Measurements from ENCODE around the gene LIFR.

The LIFR gene

GRCh38 chr5:38598994-38599617 is 42.7 kb upstream of the LIFR start:
- H3K4me1 ChIP-seq (ENCODE audit: control insufficient read depth, insufficient read depth, low read length, poor library complexity, severe bottlenecking): no peaks in the 10 kb centered on the region
- DNase-seq: no peak
- no peaks in the 10 kb centered on the region for H3K27me3 ChIP-seq (replicated peaks; ENCODE audit: control insufficient read depth, insufficient read depth, low read length, poor library complexity, severe bottlenecking)
- H3K36me3 ChIP-seq (ENCODE audit: control insufficient read depth, insufficient read depth, low read length): no peaks in the 10 kb centered on the region
- H3K27ac ChIP-seq (ENCODE audit: insufficient read depth, low read length, poor library complexity, severe bottlenecking): no peak overlapping the region
- no peak overlapping the region for H3K4me3 ChIP-seq (ENCODE audit: insufficient read depth, low read depth, low read length, poor library complexity, severe bottlenecking)
- no peaks in the 10 kb centered on the region for H3K9me3 ChIP-seq (ENCODE audit: control insufficient read depth, low read length)

- Histone ChIP-seq H3K27me3 (replicated peaks; ENCODE audit: control insufficient read depth, insufficient read depth, low read length, poor library complexity, severe bottlenecking) (no peaks in the 10 kb centered on the region), H3K27ac (ENCODE audit: insufficient read depth, low read length, poor library complexity, severe bottlenecking) (no peak overlapping the region), H3K4me1 (ENCODE audit: control insufficient read depth, insufficient read depth, low read length, poor library complexity, severe bottlenecking) (no peaks in the 10 kb centered on the region), H3K9me3 (ENCODE audit: control insufficient read depth, low read length) (no peaks in the 10 kb centered on the region), H3K36me3 (ENCODE audit: control insufficient read depth, insufficient read depth, low read length) (no peaks in the 10 kb centered on the region), H3K4me3 (ENCODE audit: insufficient read depth, low read depth, low read length, poor library complexity, severe bottlenecking) (no peak overlapping the region)
- no peak for DNase-seq
Measured at GRCh38 chr5:38598296-38598993, 42.0 kb upstream of the LIFR start.

- Histone ChIP-seq H3K9me3 (ENCODE audit: control insufficient read depth, low read length) (no peaks in the 10 kb centered on the region), H3K4me3 (ENCODE audit: insufficient read depth, low read depth, low read length, poor library complexity, severe bottlenecking) (no peak overlapping the region), H3K4me1 (ENCODE audit: control insufficient read depth, insufficient read depth, low read length, poor library complexity, severe bottlenecking) (no peaks in the 10 kb centered on the region), H3K27ac (ENCODE audit: insufficient read depth, low read length, poor library complexity, severe bottlenecking) (no peak overlapping the region), H3K27me3 (replicated peaks; ENCODE audit: control insufficient read depth, insufficient read depth, low read length, poor library complexity, severe bottlenecking) (no peaks in the 10 kb centered on the region), H3K36me3 (ENCODE audit: control insufficient read depth, insufficient read depth, low read length) (no peaks in the 10 kb centered on the region)
- no peak for DNase-seq
Measured at GRCh38 chr5:38596981-38597380, 40.5 kb upstream of the LIFR start.

GRCh38 chr5:38595132-38595745 is 38.8 kb upstream of the LIFR start:
- no peaks in the 10 kb centered on the region for H3K36me3 ChIP-seq (ENCODE audit: control insufficient read depth, insufficient read depth, low read length)
- H3K4me1 ChIP-seq (ENCODE audit: control insufficient read depth, insufficient read depth, low read length, poor library complexity, severe bottlenecking): no peaks in the 10 kb centered on the region
- no peak overlapping the region for H3K4me3 ChIP-seq (ENCODE audit: insufficient read depth, low read depth, low read length, poor library complexity, severe bottlenecking)
- H3K27ac ChIP-seq (ENCODE audit: insufficient read depth, low read length, poor library complexity, severe bottlenecking): no peak overlapping the region
- H3K27me3 ChIP-seq (replicated peaks; ENCODE audit: control insufficient read depth, insufficient read depth, low read length, poor library complexity, severe bottlenecking): no peaks in the 10 kb centered on the region
- no peaks in the 10 kb centered on the region for H3K9me3 ChIP-seq (ENCODE audit: control insufficient read depth, low read length)
- DNase-seq: no peak

- Histone ChIP-seq H3K27ac (ENCODE audit: insufficient read depth, low read length, poor library complexity, severe bottlenecking) (no peak overlapping the region), H3K36me3 (ENCODE audit: control insufficient read depth, insufficient read depth, low read length) (no peaks in the 10 kb centered on the region), H3K9me3 (ENCODE audit: control insufficient read depth, low read length) (no peaks in the 10 kb centered on the region), H3K27me3 (replicated peaks; ENCODE audit: control insufficient read depth, insufficient read depth, low read length, poor library complexity, severe bottlenecking) (no peaks in the 10 kb centered on the region), H3K4me1 (ENCODE audit: control insufficient read depth, insufficient read depth, low read length, poor library complexity, severe bottlenecking) (no peaks in the 10 kb centered on the region), H3K4me3 (ENCODE audit: insufficient read depth, low read depth, low read length, poor library complexity, severe bottlenecking) (no peak overlapping the region)
- DNase-seq: no peak
Measured at GRCh38 chr5:38593959-38594358, 37.5 kb upstream of the LIFR start.

- H3K9me3 ChIP-seq (ENCODE audit: control insufficient read depth, low read length): no peaks in the 10 kb centered on the region
- no peaks in the 10 kb centered on the region for H3K27me3 ChIP-seq (replicated peaks; ENCODE audit: control insufficient read depth, insufficient read depth, low read length, poor library complexity, severe bottlenecking)
- no peak for DNase-seq
- no peaks in the 10 kb centered on the region for H3K4me1 ChIP-seq (ENCODE audit: control insufficient read depth, insufficient read depth, low read length, poor library complexity, severe bottlenecking)
- no peak overlapping the region for H3K4me3 ChIP-seq (ENCODE audit: insufficient read depth, low read depth, low read length, poor library complexity, severe bottlenecking)
- no peaks in the 10 kb centered on the region for H3K36me3 ChIP-seq (ENCODE audit: control insufficient read depth, insufficient read depth, low read length)
- H3K27ac ChIP-seq (ENCODE audit: insufficient read depth, low read length, poor library complexity, severe bottlenecking): no peak overlapping the region
Measured at GRCh38 chr5:38591523-38591849, 35.0 kb upstream of the LIFR start.

- H3K27ac ChIP-seq (ENCODE audit: insufficient read depth, low read length, poor library complexity, severe bottlenecking): no peak overlapping the region
- no peak for DNase-seq
- no peaks in the 10 kb centered on the region for H3K36me3 ChIP-seq (ENCODE audit: control insufficient read depth, insufficient read depth, low read length)
- no peaks in the 10 kb centered on the region for H3K4me1 ChIP-seq (ENCODE audit: control insufficient read depth, insufficient read depth, low read length, poor library complexity, severe bottlenecking)
- H3K27me3 ChIP-seq (replicated peaks; ENCODE audit: control insufficient read depth, insufficient read depth, low read length, poor library complexity, severe bottlenecking): no peaks in the 10 kb centered on the region
- no peaks in the 10 kb centered on the region for H3K9me3 ChIP-seq (ENCODE audit: control insufficient read depth, low read length)
- no peak overlapping the region for H3K4me3 ChIP-seq (ENCODE audit: insufficient read depth, low read depth, low read length, poor library complexity, severe bottlenecking)
Measured at GRCh38 chr5:38590838-38591522, 34.5 kb upstream of the LIFR start.

- no peaks in the 10 kb centered on the region for H3K36me3 ChIP-seq (ENCODE audit: control insufficient read depth, insufficient read depth, low read length)
- no peak overlapping the region for H3K27ac ChIP-seq (ENCODE audit: insufficient read depth, low read length, poor library complexity, severe bottlenecking)
- no peak for DNase-seq
- H3K4me3 ChIP-seq (ENCODE audit: insufficient read depth, low read depth, low read length, poor library complexity, severe bottlenecking): no peak overlapping the region
- no peaks in the 10 kb centered on the region for H3K27me3 ChIP-seq (replicated peaks; ENCODE audit: control insufficient read depth, insufficient read depth, low read length, poor library complexity, severe bottlenecking)
- H3K4me1 ChIP-seq (ENCODE audit: control insufficient read depth, insufficient read depth, low read length, poor library complexity, severe bottlenecking): no peaks in the 10 kb centered on the region
- no peaks in the 10 kb centered on the region for H3K9me3 ChIP-seq (ENCODE audit: control insufficient read depth, low read length)
Measured at GRCh38 chr5:38589629-38590028, 33.2 kb upstream of the LIFR start.

GRCh38 chr5:38585816-38586215 is 29.4 kb upstream of the LIFR start:
- Histone ChIP-seq H3K4me1 (ENCODE audit: control insufficient read depth, insufficient read depth, low read length, poor library complexity, severe bottlenecking) (no peaks in the 10 kb centered on the region), H3K27ac (ENCODE audit: insufficient read depth, low read length, poor library complexity, severe bottlenecking) (no peak overlapping the region), H3K9me3 (ENCODE audit: control insufficient read depth, low read length) (no peaks in the 10 kb centered on the region), H3K4me3 (ENCODE audit: insufficient read depth, low read depth, low read length, poor library complexity, severe bottlenecking) (no peak overlapping the region), H3K27me3 (replicated peaks; ENCODE audit: control insufficient read depth, insufficient read depth, low read length, poor library complexity, severe bottlenecking) (peaks cover 4% of the 10 kb centered on the region), H3K36me3 (ENCODE audit: control insufficient read depth, insufficient read depth, low read length) (no peaks in the 10 kb centered on the region)
- DNase-seq: no peak

GRCh38 chr5:38583500-38583899 is 27.1 kb upstream of the LIFR start:
- Histone ChIP-seq H3K4me3 (ENCODE audit: insufficient read depth, low read depth, low read length, poor library complexity, severe bottlenecking) (no peak overlapping the region), H3K36me3 (ENCODE audit: control insufficient read depth, insufficient read depth, low read length) (no peaks in the 10 kb centered on the region), H3K9me3 (ENCODE audit: control insufficient read depth, low read length) (no peaks in the 10 kb centered on the region), H3K27ac (ENCODE audit: insufficient read depth, low read length, poor library complexity, severe bottlenecking) (no peak overlapping the region), H3K4me1 (ENCODE audit: control insufficient read depth, insufficient read depth, low read length, poor library complexity, severe bottlenecking) (no peaks in the 10 kb centered on the region), H3K27me3 (replicated peaks; ENCODE audit: control insufficient read depth, insufficient read depth, low read length, poor library complexity, severe bottlenecking) (peaks cover 4% of the 10 kb centered on the region)
- no peak for DNase-seq

Measured in effector memory CD4-positive, alpha-beta T cell (primary cell).